HG03571 (cell line): ENCODE data around the gene NLRP5.
"Not testable (repeated sequence)": the region's sequence is repeated elsewhere in the genome, so short reads cannot be mapped to it uniquely, and the experiment has no call there.

Experiments
- ATAC-seq: cut with Tn5 transposase; IDR thresholded peaks from one replicate; pipeline ENCODE4 v1.9.1; 2021; ENCODE audit not compliant: unreplicated experiment

NLRP5 gene

DNA sequence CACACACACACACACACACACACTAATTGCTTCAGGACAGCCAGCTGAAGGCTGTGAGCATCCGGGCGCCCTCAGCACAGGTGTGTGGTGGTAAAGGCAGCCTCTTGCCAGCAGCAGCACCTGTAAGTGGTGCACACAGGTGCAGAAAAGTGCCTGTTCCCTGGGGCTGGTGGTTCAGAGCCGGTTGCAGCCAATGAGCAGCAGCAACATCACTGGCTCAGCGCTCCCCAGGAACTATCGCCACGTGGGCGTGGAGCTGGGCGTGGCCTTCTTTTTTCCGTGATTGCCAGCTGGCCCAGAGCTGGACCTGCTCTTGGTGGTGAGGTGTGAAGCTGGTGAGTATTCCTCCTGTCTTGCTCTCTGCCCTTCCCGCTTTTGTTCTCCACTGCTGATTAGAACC, at the start of gene NLRP5:
Gene NLRP5, plus strand, starts transcription at position 289 of the 400 bp plus-strand sequence.
- no peak for ATAC-seq

DNA sequence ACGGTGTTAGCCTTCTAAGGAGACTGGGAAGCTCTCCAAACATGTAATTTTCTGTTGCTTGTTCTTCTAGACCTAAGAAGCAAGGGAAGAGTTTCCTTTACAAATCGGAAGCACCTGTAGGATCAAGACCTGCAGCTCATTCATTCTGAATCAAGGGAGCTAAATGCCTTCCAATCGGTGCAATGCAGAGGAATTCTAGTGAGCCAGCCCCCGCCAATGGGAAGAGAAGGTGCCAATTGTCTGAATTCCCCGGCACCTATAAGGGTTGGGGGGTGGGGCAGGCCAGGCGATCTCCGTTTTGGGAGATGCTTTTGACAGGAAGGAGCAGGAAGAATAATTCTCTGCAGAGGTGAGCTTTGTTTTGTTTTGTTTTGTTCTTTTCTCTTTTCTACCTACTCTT, 47.4 kb upstream of the NLRP5 start:
- ATAC-seq, result no peak

DNA sequence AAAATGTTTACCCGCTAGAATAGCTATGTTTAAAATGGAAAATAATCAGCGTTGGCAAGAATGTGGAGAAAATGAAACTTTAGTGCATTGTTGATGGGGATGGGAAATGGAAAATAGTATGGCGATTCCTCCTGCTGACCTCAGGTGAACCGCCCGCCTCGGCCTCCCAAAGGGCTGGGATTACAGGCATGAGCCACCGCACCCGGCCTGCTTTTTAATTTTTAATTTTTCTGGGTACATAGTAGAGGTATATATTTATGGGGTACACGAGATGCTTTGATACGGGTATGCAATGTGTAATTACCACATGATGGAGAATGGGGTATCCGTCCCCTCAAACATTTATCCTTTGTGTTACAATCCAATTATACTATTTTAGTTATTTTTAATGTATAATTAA, 46.3 kb upstream of the NLRP5 start:
- no peak for ATAC-seq

DNA sequence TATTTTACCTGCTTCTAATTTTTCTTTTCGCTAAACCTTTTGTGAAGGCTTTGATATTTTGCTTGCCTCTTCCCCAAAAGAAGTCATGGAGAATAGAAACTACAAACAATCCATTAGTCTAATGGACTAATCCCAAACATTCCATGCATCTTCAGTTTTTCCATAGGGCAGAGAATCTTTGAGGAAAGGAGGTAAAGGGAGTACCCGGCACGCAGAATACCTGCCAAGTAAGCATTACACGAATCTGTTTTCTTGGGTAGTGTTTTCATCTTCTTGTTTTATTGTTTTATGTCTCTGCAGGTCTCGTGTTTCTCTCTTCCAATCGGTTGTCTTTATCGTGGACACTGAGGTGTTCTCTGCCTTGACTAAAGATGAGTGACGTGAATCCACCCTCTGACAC, 39.0 kb upstream of the NLRP5 start, which contains the start of gene NLRP8:
Gene NLRP8, plus strand, starts transcription at position 301 of the 400 bp plus-strand sequence.
- ATAC-seq, result no peak

DNA sequence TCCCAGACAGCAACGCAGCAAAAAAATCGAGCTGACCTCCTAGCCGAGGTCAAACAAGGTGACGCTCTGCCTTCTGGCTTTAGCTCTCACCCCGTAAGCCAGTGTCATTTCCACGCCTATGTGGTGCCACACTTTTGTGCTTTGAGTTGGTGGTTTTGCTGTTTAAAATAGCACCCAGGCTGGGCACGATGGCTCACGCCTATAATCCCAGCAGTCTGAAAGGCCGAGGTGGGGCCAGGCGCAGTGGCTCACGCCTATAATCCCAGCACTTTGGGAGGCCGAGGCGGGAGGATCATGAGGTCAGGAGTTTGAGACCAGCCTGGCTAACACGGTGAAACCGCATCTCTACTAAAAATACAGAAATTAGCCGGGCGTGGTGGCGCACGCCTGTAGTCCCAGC, 36.0 kb upstream of the NLRP5 start:
- ATAC-seq, result not testable (repeated sequence)

DNA sequence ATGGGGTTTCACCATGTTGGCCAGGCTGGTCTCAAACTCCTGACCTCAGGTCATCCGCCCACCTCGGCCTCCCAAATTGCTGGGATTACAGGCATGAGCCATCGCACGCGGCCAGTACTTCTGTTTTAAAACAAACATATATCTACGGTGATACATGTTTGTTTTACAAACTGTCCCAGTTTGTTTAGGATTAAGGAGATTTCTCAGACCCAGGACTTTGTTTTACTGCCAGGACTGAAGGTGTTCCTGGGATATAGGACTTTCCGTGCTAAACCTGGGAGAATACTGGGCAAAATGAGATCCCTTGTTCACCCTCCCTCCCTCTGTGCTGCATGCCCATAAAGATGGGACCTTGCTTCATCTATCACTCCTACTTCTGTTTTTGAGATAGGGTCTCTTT, 30.1 kb upstream of the NLRP5 start:
- no peak for ATAC-seq

DNA sequence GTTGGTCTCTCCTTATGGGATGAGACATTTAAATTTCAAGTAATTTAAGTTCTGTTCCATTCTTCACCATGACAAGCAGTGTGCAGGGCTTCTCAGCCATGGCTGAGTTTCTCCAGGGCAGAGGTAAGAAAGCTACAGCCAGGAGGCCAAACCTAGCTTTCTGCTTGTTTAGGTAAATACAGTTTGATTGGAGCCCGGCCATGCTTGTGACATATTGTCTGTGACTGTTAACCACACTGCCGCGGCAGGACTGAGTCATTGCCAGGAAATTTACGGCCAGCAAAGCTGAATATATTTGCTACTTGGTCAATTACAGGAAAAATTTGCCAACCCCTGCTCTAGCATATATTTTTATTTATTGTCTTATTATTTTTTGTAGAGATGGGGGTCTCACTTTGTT, 28.2 kb upstream of the NLRP5 start:
- no peak for ATAC-seq

DNA sequence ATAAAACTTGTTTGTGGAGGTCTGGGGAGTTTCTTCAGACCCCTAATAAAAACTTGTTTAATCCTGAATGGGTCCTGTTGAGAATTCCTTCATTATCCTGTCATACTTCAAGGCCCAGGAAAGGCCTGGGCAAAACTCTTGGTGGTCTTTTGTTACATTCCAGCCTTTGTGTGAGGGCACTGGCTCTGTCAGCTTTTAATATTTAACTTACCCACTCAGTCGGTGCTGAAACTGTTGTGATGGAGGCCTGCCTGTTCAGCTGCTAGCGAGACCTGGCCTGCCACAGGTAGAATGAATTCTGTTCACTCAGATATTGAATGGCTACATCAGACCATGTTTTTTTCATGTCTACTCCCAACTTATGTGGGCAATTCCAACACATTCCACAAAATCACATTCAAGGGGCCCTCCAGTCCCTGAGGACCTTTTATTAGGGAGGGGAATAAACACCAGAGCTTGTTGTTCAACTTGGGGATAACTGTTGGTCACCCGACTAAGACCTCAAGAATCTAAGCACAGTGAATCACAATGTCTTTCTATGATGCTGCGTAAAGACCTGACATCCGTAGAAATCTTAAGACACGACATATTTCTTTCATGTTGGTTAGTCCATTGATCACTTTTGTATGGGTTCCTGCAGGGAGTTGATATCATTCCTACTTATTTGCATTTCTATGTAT, 26.4 kb upstream of the NLRP5 start:
- ATAC-seq, result no peak

DNA sequence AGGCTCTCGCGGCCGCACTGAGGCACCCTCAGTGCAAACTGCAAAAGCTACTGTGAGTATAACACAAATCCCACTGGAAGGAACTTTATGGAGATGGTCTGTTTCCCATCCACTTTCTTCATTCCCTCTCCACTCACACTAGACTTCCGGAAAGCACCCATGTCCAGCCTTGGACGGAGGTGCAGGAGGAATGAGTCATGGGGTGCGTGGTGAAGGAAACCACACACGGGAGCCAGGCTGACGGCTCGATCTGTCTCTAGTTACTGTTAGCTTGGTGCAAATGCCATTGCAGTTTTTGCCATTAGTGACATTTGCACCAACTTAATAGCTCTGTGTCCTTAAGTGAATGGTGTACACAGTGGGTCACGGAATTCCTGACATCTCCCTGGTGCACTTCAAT, 24.4 kb upstream of the NLRP5 start:
- no peak for ATAC-seq

DNA sequence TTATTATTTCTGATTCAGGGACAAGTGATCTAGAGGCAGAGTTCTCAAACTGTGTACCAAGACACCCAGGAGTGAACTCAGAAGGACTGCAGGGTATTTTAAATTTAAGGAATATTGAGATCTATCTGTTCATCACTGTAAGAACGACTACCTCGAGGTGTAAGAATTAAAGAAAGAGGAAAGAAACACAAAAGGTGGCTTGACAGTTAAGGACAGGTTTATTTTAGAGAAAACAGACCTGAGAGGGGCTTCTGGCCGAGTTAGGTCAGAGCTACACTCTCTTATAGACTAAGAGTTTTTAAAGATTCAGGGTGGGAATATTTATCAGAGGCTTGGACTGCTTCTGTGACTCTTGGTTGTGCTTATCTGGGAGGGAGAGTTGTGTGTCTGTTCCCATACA, 12.6 kb upstream of the NLRP5 start:
- no peak for ATAC-seq

DNA sequence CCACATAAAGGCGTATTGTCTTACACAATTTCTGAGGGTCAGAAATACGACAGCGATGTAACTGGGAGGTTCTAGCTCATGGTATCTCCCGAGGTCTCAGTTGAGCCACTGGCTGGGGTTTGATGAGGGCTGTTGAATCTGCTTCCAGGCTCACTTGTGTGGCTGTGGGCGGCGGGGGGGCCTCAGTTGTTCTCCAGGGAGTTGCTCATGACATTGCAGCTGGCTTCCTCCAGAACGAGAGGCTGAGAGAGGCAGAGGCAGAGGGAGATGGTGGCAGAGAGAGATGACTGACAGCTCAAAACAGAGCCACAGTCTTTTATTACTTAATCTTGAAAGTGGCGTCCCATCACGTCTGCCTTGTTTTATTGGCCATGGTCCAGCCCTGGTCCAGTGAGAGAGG, 6.2 kb upstream of the NLRP5 start:
- ATAC-seq, result no peak

DNA sequence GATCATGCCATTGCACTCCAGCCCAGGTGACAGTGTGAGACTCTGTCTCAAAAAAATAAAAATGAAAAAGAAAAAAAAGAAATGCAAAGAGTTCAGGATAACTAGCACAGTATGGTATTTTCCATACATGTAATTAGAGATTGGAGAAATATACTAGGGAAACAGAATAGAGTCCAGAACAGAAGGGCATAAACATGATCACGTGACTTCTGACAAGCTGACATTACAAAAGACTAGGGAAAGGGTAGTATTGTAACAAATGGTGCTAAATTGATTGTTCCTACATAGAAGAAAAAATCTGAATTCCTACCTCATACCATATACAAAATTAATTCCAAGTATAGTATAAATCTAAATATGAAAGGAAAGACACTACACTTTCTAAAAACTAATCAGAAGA, 1.3 kb upstream of the NLRP5 start:
- no peak for ATAC-seq

DNA sequence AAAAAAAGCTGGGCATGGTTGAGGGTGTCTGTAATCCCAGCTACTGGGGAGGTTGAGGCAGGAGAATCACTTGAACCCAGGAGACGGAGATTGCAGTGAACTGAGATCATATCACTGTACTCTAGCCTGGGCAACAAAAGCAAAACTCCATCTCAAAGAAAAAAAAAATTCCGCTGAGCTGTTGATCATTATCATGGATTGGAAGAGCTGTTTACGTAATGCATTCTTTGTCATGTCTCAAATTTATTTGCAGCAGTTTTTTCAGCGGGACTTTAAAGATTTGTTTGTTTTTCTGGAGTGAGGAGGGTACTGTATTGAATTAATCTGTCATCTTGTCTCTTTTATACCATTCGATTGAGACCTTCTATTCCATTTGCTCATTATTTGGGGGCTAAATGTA, 4.3 kb downstream of the NLRP5 start:
- no peak for ATAC-seq

DNA sequence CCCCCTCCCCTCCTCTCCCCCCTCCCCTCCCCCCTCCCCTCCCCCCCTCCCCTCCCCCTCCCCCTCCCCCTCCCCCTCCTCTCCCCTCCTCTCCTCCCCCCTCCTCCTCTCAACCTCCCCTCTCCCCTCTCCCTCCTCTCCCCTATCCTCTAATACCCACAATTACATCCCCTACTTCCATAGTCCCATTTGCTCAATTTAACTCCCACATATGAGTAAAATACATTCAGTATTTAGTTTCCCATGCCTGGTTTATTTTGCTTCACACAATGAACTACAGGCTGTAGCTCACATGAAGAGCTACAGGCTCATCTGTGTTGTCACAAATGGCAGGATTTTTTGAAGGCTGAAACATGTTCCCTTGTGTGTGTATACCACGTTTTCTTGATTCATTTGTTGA, 6.9 kb downstream of the NLRP5 start:
- no peak for ATAC-seq

DNA sequence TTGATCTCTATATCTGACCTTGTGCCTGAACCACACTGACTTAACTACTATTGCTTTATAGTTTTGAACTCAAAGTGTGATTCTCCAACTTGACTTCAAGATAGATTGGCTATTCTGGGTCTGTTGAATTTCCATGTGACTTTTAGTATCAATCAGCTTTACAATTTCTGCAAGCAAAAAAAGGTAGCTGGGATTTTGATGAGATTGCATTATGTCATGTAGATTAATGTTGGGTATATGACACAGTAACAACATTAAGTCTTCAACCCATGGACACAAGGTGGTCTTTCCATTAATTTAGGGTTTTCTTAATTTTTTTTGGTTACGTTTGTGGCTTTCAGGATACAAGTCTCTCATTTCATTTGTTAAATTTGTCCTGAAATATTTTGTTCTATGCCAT, 28.2 kb downstream of the NLRP5 start:
- no peak for ATAC-seq

DNA sequence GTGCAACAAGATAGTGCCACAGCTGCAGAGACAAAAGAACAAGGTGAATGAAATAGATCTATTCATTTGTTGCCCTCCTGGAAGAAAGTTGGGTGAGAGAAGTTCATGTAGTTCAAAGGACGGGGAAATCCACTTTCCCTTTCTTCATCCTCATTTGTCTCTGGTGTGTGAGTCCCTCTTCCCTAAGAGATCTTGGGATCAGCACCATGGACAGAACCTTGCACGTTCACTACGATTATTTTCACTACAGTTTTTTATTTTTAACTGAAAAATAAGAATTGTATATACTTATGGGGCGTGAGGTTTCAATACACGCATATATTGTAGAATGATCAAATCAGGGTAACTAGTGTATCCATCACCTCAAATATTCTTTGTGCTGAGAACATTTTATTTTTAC, 29.2 kb downstream of the NLRP5 start:
- ATAC-seq, result no peak

DNA sequence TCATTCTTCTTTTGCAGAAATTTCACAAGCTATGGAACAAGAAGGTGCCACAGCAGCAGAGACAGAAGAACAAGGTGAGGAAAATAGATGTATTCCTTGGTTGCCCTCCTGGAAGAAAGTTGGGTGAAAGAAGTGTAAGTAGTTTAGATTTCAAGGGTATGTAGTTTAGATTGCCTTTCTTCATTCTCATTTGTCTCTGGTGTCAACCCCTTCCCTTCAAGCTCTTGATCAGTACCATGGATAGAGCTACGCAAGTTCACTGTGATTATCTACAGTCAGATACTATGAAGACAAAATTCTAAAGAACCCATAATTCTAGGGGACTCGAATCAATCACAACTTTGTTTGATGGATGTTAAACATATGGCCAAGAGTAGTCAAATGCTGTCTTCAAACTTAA, 32.8 kb downstream of the NLRP5 start:
- not testable (repeated sequence) for ATAC-seq

DNA sequence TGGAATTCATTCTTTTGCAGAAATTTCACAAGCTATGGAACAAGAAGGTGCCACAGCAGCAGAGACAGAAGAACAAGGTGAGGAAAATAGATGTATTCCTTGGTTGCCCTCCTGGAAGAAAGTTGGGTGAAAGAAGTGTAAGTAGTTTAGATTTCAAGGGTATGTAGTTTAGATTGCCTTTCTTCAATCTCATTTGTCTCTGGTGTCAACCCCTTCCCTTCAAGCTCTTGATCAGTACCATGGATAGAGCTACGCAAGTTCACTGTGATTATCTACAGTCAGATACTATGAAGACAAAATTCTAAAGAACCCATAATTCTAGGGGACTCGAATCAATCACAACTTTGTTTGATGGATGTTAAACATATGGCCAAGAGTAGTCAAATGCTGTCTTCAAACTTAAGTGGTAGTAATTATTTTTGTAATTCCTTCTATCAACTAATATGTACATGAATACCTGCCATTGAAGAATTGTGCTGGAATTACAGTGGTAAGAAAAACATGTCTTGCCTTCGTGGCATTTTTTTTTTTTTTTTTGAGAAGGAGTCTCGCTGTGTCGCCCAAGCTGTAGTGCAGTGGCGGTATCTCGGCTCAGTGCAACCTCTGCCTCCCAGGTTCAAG, 33.9 kb downstream of the NLRP5 start:
- not testable (repeated sequence) for ATAC-seq

DNA sequence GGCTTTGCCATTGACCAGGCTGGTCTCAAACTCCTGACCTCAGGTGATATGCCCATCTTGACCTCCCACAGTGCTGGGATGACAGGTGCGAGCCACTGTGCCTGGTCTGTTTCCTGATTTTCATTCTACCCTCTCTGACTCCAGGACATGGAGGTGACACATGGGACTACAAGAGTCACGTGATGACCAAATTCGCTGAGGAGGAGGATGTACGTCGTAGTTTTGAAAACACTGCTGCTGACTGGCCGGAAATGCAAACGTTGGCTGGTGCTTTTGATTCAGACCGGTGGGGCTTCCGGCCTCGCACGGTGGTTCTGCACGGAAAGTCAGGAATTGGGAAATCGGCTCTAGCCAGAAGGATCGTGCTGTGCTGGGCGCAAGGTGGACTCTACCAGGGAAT, 40.2 kb downstream of the NLRP5 start:
- no peak for ATAC-seq

DNA sequence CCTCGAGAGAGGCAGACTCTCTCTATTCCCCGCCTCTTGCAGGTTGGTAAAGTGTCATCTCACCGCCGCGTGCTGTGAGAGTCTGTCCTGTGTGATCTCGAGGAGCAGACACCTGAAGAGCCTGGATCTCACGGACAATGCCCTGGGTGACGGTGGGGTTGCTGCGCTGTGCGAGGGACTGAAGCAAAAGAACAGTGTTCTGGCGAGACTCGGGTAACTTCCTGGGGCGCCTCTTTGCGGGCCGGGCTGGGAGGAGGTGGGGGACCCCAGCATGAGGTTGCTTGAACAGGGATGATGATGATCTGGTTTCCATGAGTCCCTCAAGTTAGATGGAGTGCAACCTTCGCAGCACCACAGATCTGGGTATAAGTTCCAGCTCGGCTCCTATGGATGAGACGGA, 67.0 kb downstream of the NLRP5 start:
- no peak for ATAC-seq

DNA sequence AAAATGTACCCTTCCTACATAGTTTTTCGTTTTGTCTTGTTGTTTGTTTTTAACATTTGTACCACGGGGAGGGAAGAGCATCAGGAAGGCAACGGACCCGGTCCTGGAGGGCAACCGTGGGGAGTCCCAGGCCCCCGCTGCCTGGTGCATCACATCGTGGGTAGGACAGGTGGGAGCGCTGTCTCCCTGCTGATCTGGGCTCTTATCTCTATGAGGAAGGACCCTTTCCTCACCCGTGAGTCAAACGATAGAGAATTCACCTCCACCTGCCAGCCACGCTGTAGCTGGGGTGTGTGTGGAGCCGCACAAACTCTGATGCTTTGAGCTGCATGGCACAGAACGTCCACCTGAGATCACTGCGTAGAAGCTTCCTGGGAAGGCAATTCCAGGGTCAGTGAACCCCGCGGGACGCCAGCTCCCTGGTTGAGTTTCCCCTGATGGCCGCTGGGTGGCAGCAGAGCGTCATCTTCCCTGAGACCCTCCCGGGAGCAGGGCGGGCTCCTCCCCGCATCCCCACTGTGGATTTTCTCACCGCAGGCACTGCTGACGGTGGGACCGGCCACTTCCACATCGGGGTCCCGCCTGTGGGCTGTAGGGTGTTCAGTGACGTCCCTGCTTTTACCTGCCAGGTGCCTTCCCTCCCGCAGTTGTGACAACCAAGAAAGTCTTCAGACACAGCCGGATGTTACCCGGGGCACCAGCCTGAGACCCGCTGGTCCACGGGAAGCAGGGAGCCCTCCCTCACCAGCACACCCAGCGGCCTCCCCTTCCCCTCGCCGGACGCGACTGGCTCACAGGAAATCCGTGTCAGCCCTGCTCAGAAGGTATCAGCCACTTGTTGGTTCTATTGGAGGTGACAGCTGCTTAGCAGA, 79.8 kb downstream of the NLRP5 start:
- peak; percentile 53 for ATAC-seq

DNA sequence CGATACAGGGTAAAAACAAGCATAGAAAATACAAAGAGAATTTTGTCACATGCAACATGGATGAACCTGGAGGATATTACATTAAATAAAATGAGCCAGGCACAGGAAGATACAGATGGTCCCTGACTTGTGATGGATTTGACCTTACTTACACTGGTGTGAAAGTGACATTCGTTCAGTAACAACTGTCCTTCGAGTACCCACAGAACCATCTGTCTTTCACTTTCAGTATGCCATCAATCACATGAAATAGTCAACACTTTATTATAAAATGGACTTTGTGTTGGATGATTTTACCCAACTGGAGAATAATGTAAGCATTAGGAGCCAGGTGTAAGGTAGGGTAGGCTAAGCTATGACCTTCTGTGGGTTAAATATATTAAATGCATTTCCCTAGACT, 83.1 kb downstream of the NLRP5 start:
- ATAC-seq, result no peak
